Stimulated activated CD4-positive, alpha-beta T cell treated with anti-CD3 and anti-CD28 coated beads, TNF-alpha, amount 100 ng/mL, for 24 hours (primary cell): ENCODE results near the gene TMEM163.

ENCODE experiments used
- DNase-seq, 3 experiments: peaks; one replicate each; pipeline ENCODE4 v3.0.0-alpha.2; 2020; ENCODE audit warnings: low read depth in 3 of 3

The TMEM163 gene

DNA sequence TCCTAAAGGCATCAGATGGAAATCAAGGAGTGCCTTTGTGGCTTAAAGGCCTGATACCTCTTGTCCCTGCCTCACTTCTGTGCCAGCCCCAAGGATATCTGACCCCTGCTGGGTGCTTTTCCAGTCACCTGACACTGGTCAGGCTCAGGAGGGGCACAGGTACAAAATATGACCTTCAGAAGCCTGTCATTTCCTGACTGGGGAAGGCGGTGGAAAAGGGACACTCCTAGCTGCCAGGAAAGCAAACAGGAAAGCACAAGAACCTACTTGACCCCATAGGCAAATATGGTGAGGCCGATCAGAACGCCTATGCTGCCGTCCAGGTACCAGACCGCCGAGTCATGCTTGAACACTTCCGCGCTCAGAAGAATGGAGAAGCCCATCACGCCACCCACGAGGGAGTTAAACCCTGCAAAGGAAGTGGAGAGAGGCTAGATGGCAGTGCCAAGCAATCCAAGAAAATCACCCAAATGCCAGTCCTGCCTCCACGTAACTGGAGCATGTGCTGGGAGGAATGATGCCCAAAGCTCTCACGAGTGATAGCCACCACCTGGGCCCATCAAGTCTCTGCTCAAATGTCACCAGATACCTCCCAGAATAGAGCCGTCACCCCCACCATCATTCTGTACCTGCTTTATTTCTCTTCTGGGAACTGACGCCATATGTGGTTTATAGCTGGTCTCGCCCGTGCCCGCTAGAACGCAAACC is 260.9 kb downstream of the TMEM163 start:
- no peak for DNase-seq

DNA sequence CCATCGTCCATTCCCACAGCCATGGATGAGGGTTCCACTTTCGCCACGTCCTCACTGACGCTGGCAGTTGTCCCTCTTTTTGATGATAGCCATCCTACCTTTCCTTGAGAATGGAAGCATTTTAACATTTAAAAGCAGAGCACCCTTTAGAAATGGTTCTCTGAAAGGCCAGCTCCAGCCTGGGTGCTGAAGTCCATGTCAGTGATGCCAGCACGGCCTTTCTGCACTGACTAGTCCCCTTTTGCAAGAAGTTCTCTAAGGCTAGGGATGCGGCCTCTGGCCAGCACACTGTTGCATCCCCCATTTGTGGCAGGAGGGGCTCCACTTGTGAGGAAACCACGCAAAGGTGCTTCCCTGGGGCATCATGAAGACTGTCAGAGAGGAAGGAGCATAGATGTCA is 261.4 kb downstream of the TMEM163 start:
- no peak for DNase-seq

DNA sequence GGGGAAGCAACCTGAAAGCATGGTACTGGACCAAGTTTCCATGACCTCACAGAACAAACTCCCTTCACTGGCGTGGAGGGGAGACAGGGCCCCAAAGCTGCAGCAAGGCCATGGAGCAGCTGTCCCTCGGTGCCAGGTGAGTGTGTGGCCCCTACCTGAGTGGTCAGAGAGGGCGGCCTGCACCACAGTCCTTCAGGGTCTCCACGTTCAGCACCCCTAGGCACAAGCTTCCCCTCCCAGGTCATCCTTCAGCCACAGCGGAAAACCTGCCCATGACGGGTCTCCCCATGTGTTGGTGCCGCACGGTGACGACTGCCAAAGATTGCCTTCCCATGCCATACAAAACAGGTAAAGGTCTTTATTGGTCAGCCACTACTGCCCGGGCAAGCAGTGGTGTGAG is 263.4 kb downstream of the TMEM163 start:
- DNase-seq = no peak

DNA sequence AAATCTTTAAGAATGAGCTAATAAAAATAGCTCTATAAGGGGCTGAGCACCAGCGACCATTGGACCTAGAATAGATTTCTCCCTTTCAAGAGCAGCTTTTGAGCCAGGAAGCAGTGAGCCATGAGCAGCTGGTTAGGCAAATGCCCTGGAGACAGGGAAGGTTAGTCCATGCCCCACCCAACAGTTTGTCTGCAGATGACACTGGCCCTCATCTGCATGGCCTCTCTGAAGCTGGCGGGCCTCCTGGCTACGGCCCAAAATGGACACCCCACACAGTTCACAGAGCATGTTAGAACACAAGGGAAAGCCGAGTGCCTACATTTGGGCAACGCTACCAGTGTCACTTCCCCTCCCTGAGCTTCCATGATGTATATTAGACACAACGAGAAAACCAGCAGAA is 263.9 kb downstream of the TMEM163 start:
- no peak for DNase-seq

DNA sequence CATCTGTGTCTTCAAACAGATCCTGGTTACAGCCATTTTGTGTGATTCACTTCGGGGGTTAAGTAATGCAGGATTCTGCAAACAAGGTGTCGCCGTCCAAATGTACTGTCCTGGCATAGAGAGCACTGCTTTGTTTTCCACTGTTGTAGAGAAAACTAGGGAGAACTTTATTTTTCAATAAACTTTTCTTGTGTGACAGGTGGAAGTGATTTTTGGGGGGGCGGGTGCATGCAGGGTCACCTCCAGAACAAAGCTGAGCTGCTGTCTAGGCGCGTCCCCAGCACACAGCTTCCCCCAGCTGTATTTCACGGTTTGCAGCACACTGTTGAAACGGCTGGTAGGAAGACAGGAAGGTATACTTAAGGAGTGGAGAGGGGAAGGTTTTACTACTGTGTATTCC is 264.4 kb downstream of the TMEM163 start:
- DNase-seq = no peak

DNA sequence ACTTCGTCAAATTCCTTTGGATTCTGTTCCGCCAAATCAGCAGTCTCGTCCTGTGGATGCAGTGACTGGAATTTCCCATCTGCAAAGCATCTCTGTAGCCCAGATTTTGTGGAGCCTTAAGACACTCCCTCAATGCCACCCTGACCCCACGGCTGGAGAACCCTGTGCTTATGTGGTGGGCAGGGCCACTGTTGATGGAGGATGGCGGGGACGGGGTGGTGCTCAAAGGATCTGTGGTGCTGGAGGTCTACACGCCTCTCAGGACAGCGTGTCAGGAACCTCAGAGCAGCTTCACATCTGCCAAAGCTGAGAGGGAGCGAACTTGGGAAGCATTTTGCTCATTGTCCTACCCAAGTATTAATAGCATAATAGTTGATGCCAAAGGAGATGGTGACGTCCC is 264.8 kb downstream of the TMEM163 start:
- no peak for DNase-seq

DNA sequence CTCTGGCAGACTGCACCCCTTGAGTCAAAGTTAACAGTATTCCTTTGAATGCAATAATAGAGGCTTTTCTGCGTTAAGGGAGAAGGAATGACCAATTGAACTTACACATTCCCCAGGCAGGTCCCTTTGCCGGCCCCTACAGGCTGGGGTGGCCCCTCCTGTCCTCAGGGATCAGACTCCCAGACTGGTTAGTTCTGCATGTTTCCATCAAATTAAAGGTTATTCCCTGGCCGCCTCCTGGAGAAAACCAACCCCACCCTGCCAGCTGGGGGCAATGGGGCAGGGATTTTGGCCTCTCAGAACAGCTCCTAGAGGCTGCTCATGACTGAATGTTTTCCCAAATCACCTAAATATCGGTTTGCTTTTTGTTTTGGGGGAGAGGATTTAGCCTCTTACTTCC is 265.3 kb downstream of the TMEM163 start:
- DNase-seq = no peak

DNA sequence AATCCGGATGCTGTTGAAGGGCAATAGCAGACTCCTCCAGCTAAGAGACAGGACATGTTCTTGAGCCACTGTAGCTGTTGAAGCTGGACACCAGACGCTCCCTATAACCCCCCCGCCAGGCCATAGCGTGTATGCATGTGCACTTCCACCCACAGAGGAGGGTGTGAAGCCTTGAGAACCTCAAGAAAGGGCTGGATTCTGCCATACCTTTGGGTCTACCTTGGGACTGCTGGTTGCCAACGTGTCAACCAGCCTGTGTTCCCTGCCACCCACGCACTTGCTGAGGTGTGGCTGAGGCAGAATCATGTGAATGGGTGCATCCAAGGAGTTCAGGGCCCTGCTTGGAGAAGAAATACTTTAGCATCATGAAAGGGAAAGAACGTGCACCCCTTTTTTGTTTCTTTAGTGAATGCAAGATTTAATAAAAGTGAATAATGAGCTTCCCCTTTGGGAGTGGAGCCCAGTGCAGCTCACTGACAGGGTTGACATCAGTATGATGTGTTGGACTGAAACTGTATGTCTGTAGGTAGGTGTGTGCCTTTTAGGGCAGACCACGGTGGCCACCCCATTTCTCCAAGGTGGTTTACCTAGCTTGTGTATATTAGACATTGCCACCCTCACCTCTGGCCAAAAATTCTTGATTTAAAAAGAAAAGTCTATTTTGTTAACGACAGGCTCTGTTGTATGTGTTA is 266.6 kb downstream of the TMEM163 start:
- no peak for DNase-seq

DNA sequence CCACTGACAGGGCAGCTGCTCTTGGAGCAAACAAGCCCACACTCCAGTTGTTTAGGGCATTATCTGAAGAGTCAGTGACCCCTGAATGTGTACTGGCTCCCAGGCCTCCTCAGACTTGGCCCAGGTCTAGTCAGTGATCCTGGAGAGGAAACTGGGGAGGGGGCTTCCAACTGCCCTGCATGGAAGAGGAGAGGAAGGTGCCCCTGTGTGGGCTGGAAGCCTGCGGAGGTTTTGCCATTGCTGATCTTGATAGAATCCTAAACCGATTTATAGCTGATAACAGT is 267.5 kb downstream of the TMEM163 start:
- no peak for DNase-seq

DNA sequence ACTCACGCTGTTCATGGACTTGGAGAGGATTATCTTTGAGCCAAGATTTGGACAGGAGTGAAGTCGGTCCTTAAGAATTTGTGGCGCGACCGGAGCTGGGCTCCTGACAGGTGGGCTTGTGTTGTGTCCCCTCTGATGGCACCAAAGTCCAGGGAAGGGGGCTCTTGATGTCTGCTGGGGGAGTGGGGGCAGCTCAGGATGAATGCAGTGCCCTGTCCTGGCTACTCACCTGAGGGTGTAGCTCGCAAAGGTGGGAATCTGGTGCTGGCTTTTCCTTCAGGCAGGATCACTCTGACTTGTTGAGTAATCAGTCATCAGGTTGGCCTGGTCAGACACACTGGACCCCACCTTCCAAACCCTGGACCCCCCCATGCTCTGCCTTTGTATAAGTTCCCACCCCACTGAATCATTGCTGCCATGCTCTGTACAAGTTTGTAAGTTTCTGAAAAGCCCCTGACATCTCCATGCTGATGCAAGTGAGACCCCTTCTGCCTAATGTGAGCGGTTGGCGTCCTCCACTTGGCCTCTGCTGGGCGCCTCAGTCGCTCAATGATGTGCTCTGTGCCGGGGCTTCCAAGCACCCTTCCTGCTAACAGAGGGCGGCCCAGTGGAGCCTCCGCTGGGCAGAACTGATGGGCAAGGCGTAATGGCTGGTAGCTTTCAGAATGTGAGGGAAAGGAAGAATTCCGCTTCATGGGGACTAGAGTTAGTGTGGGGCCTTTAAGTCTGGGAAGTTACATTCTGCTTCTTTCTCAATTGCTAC is 268.9 kb downstream of the TMEM163 start:
- DNase-seq = no peak

DNA sequence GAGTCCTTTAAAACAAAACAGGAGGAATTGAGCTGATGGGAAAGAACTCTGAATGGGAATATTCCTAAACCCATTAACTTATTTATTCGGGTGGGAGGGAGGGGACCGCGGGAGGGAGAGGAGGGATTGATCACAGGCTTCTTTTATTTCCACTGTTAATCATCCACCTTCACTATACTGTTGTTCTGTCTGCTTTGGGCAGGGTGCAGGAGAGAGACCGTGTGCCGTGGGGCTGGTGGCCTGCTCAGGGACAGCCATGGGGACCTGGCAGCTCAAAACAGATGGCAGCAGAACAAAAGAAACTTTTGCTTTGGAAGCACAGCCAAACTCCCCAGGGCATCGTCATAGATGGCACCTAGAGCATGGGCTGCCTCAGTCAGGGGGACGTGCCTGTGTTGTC is 269.6 kb downstream of the TMEM163 start:
- no peak for DNase-seq

DNA sequence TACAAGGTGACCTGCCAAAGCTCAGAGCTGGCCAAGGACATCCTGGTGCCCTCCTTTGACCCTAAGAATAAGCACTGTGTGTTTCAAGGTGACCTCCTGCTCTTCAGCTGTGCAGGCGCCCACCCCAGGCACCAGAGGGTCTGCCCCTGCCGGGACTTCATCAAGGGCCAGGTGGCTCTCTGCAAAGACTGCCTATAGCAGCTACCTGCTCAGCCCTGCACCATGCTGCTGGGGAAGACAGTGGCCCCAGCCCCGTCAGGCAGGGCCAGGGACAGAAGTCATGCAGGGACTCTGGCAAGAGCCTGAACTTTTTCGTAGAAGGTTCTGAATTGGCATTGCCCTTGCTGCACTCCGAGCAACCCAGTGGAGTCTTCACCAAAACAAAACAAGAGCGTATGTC is 270.1 kb downstream of the TMEM163 start:
- no peak for DNase-seq

DNA sequence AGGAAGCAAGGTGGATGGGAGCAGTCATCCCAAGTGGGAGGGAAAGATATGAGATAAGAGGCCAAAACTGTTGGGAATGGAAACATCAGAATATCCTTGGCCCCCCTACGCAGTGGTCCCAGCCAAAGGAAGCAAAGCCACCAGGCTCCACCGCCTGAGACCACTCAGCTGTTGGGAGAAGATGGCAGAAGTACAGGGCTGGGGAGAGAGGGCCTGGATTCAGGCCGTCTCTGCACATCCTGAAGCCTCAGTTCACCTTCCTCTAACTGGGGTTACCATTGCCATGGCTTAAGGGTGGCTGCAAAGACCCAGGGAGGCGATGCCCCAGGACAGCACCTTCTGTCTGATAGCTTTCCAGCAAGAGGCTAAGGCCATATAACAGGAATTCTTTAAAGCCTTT is 271.1 kb downstream of the TMEM163 start:
- no peak for DNase-seq

DNA sequence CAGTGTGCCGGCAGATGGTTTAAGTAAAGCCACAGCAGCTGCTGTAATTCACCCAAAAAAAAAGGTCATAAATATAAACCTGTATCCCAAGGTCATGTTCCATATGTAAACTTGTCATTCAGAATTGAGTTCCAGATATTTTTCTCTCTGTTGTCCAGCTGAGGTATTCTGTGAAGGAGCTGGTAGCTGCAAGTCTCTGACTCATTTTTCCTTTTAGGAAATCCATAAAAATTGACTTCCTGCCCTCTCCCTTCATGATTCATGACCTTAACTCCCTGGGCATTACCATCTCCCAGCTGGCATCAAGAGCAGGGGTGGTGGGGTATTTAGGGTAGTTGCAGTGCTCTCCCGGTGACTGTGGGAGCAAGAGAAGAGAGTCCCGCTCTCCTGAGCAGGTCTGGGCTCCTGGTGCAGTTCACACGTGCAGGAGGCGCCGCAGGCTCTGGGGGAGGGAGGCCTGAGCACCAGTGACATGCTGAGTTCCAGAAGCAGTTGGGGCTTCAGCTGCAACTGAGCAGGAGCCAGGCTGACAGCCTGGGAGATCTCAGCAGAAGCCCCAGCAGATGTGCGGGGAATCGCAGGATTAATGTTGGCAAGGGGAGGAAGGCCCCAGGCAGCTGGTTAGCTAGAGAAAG is 272.3 kb downstream of the TMEM163 start:
- no peak for DNase-seq

DNA sequence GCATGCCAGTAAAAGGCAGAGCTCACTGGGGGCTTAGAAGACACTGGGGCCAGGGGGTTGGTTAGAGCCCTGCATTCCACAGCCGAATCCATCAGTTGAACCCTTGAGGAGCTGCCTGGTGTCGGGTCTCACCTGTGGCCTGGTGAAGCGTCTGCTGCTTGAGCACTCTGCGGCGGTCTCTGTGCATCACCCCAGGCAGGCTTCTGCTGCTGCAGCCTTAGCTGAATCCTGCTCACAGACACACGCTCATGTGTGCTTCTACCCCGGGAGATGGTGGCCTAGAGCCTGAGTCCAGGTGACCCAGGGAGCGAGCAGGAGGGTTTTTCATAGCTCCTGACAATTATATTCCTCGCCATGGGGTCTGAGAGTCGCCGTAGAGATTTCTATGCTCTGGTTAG is 272.8 kb downstream of the TMEM163 start:
- DNase-seq = no peak

DNA sequence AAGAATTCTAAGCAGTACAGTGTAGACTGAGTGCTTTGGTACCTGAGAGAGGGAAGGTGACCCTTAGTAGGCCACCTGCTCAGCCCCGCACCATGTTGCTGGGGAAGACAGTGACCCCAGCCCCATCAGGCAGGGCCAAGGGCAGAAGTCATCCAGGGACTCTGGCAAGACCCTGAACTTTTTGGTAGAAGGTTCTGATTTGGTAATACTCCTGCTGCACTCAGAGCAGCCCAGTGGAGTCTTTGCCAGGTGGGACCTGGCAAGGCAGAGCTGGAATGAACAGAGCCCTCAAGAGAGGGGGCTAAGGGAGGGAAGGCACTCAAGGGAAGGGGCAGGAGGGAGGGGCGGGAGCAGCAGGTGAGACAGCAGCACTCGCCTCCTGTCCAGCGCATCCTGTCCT is 273.7 kb downstream of the TMEM163 start:
- no peak for DNase-seq

DNA sequence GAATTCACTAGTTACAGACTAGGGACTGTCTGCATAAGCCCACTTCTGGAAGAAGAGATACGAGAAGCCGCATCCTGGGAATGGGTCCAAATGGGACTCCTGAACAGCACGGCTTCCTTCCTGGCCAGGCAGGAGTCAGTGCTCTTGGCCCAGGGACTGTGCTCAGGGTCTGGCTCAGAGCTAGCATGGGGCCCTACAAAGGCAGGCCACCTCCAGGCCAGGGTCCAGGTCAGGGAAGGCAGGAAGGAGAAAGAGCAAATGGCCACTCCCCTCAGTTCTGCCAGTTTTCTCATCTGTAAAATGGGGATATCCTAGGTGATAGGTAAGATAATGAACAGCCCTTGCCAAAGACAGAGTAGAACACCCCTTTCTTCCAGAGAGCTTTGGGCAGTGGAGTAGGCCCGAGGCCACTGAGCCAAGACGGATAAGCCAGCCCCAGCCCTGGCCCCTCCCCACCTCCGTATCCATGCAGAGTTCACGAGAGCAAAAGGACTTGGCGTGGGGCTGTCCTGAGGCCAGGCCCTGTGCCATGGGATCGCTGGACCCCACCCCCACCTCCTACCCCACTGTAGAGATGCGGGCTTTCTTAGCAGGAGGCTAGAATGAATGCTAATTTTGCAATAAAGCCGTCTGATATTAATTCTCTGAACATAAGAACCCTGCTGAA is 274.9 kb downstream of the TMEM163 start:
- no peak for DNase-seq

DNA sequence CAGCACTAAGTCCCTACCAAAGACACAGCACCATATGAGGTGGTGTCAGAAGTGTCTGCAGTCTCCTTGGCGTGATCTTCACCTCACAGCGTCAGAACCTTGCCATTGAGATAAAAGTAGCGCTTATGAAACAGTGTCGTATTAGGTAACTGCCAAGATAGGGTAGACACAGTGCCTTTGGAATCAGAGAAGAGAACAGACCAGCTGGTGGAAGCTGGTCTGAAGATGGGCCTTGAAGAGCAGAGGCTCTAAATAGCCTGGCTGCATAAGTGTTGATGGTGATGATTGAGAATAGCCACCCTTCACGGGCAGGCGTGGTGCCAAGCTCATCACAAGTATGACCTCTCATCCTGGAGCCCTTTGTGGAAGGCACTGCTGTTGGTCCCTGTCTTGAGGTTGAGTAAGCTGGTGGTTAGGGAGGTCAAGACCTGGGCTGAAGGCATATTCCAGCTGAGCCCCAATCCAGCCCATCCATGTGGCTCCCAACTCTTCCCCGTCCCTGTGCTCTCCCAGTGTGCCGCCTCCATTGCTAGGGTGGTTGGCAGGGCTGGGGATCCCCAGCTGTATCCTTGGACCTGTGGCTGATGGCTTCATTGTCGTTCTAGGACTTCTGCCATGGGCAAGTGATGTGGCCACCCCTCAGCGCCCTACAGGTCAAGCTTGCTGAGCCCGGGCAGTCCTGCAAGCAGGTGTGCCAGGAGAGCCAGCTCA is 277.5 kb downstream of the TMEM163 start:
- DNase-seq = no peak

DNA sequence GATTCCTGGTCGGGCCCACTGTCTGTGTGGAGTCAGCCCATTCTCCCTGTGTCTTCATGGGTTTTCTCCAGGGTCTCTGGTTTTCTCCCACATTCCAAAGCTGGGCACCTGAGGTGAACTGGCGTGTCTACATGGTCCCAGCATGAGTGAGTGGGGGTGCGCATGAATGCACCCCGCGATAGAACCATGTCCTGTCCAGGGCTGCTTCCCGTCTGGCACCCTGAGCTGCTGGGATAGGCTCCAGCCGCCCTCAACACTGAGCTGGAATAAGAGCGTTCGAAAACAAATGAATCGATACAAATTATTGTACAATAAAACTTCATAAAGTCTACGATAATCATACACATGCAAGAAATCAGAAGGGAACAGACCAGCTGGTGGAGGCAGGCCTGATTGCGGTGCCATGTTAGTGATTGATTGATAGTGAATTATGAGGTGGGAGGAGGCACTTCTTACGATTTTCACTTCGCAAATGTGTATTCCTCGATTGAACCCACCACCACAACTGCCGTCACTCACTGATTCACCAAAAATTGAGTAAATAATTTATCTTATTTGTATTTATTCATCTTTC is 278.4 kb downstream of the TMEM163 start:
- no peak for DNase-seq

DNA sequence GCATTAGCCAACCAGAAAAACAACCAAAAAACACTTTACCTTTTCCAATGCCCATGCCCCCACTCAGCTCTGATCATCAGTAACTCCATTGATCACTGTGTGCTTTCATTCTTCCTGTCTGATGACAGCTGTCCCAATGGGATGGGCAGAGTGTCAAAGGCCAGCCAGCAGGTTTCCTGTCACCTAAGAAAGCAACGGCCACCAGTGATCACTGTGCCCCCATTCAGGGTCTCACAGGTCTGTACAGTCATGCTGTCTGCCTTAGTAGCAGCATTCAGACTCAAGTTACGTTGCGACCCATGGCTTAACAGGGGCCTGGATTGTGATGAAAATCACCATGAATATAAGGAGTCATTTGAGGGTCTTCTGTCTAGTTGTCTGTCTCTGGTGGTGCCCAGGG is 280.4 kb downstream of the TMEM163 start:
- DNase-seq = no peak

DNA sequence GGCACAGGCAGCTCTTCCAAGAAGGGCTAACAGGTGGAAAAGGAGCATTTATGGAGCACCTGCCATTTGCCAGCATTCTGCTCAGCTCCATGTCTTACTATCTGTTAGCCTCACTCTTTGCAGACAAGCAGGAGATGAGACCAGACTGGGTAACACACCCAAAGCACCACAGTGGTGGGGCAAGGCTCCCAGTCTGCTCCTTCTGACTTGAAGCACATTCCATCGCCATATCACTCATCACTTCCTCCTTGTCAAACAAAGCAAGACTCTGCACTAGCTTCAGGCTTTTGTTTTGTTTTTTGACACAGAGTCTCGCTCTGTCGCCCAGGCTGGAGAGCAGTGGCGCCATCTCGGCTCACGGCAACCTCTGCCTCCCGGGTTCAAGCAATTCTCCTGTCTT is 282.1 kb downstream of the TMEM163 start:
- no peak for DNase-seq
